HepG2 (cell line): Measurements from ENCODE around the gene RALBP1. TPM values are rescaled to one million over a fixed set of nuclear protein-coding genes. Genes with fewer than 3 reads are reported as not detected.

ENCODE experiments used
- CEBPG ChIP-seq: IDR thresholded peaks from 2 replicates; pipeline ENCODE4 v1.6.1; 2016
- FOXA1 ChIP-seq, 2 experiments: fragments of 450-650 bp in 1 of 2; sonication (generic) in 1 of 2; formaldehyde crosslinking in 1 of 2; IDR thresholded peaks; 2 replicates each; pipeline versions ENCODE4 v1.4.0 to v1.6.1; 2016 to 2020; ENCODE audit warnings: missing genetic modification reagents in 1 of 2
- FOXA3 ChIP-seq: IDR thresholded peaks from 2 replicates; pipeline ENCODE4 v1.6.1; 2016; ENCODE audit warnings: missing genetic modification reagents, missing compliant biosample characterization
- HNF1B ChIP-seq: sonication (generic); formaldehyde crosslinking; IDR thresholded peaks from 2 replicates; pipeline ENCODE4 v1.5.1; 2020; ENCODE audit warnings: mild to moderate bottlenecking, moderate library complexity, missing genetic modification reagents
- KLF11 ChIP-seq: IDR thresholded peaks from 2 replicates; pipeline ENCODE4 v1.6.1; 2016; ENCODE audit warnings: missing compliant biosample characterization
- MAZ ChIP-seq, 2 experiments: sonication (generic) in 1 of 2; formaldehyde crosslinking in 1 of 2; IDR thresholded peaks; 2 replicates each; pipeline versions ENCODE4 v1.5.0 to v1.6.1; 2012 to 2020; ENCODE audit warnings: low read depth in 2 of 2, mild to moderate bottlenecking in 2 of 2, borderline replicate concordance in 1 of 2, improper control_type of control experiment in 1 of 2, low read length in 1 of 2, missing genetic modification reagents in 1 of 2, moderate library complexity in 1 of 2
- MEF2D ChIP-seq: sonication (generic); formaldehyde crosslinking; IDR thresholded peaks from 2 replicates; pipeline ENCODE4 v1.5.1; 2020; ENCODE audit warnings: mild to moderate bottlenecking, missing genetic modification reagents
- SMC3 ChIP-seq: IDR thresholded peaks from 2 replicates; pipeline ENCODE4 v1.6.1; 2011; ENCODE audit warnings: low read length, improper control_type of control experiment
- SOX5 ChIP-seq: IDR thresholded peaks from 2 replicates; pipeline ENCODE4 v1.6.1; 2016; ENCODE audit warnings: borderline replicate concordance
- SP4 ChIP-seq: sonication (generic); formaldehyde crosslinking; IDR thresholded peaks from 2 replicates; pipeline ENCODE4 v1.8.1; 2023; ENCODE audit warnings: mild to moderate bottlenecking, missing genetic modification reagents
- TGIF2 ChIP-seq: IDR thresholded peaks from 2 replicates; pipeline ENCODE4 v1.6.1; 2016; ENCODE audit warnings: control low read depth, missing compliant biosample characterization
- ZNF160 ChIP-seq: sonication (generic); formaldehyde crosslinking; IDR thresholded peaks from 2 replicates; pipeline ENCODE4 v1.8.0; 2022; ENCODE audit warnings: mild to moderate bottlenecking, inconsistent platforms, missing genetic modification reagents
- ZNF282 ChIP-seq: fragments of 450-650 bp; IDR thresholded peaks from 2 replicates; pipeline ENCODE4 v1.6.1; 2018; ENCODE audit not compliant: partially characterized antibody
- ZSCAN9 ChIP-seq: IDR thresholded peaks from 2 replicates; pipeline ENCODE4 v1.6.1; 2016; ENCODE audit warnings: borderline replicate concordance
- polyA plus RNA-seq, 8 experiments: library from polyadenylated mRNA; depleted of rRNA in 3 of 8; stranded (reverse) in 7 of 8; unstranded in 1 of 8; fragments of >200 nt; fragmentation: Illumina TruSeq in 4 of 8; extraction: Trizol in 4 of 8; gene quantifications; 2 replicates each; pipeline versions ENCODE4 v1.2.1 to v1.2.3, GENCODE V29; 2011 to 2016; ENCODE audit warnings: low read depth in 4 of 8, missing spikeins in 1 of 8, mixed read lengths in 1 of 8; ENCODE audit not compliant: insufficient read depth in 1 of 8
- total RNA-seq, 5 experiments: library from RNA; depleted of rRNA; stranded (reverse); fragments of >200 nt; fragmentation: Illumina TruSeq; extraction: Trizol; gene quantifications; 2 replicates each; pipeline ENCODE4 v1.2.3, GENCODE V29; 2016; ENCODE audit warnings: low read depth in 1 of 5
- TF ChIP-seq, protein P1 (sequence below): sonication (generic); formaldehyde crosslinking; IDR thresholded peaks from 2 replicates; pipeline ENCODE4 v1.4.0; 2020; ENCODE audit warnings: missing genetic modification reagents
- TF ChIP-seq, protein P2 (sequence below), 2 experiments: fragments of 450-650 bp in 1 of 2; sonication (generic) in 1 of 2; formaldehyde crosslinking in 1 of 2; IDR thresholded peaks; 2 replicates each; pipeline versions ENCODE4 v1.6.1 to v1.8.0; 2016 to 2022; ENCODE audit warnings: antibody characterized with exemption in 1 of 2, mild to moderate bottlenecking in 1 of 2, missing genetic modification reagents in 1 of 2

The RALBP1 gene
- total and polyA plus RNA-seq, 2 of the 13 experiments (the other 11 are each of a cell fraction or from before 2014, with no cell fraction given), result 24.5 to 33.1 TPM

DNA sequence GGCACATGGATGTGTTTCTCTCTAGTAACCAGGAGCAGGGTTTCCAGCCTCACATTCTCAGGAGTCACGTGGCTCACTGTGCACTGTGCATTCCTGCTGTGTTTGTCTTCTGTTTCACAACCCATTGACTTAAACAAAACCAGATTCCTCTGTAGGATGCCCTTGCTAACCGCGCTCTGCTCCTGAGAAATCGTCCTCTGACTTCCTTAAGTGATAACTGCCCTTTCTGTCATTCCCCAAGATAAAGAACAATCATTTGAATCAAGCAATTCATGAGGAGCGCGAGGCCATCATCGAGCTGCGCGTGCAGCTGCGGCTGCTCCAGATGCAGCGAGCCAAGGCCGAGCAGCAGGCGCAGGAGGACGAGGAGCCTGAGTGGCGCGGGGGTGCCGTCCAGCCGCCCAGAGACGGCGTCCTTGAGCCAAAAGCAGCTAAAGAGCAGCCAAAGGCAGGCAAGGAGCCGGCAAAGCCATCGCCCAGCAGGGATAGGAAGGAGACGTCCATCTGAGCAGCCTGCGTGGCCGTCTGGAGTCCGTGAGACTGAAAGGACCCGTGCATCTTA, 60.2 kb downstream of the RALBP1 start (continued):
- TF ChIP-seq, protein P1, sequence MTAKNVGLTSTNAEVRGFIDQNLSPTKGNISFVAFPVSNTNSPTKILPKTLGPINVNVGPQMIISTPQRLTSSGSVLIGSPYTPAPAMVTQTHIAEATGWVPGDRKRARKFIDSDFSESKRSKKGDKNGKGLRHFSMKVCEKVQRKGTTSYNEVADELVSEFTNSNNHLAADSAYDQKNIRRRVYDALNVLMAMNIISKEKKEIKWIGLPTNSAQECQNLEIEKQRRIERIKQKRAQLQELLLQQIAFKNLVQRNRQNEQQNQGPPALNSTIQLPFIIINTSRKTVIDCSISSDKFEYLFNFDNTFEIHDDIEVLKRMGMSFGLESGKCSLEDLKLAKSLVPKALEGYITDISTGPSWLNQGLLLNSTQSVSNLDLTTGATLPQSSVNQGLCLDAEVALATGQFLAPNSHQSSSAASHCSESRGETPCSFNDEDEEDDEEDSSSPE (CRISPR knock-in tag), result peak; percentile 41; the same call in 1 of the 2 replicates
- TF ChIP-seq KLF11 (CRISPR knock-in tag) (0 out of 2 replicates have a peak, but pooled peaks have one; percentile 49), TGIF2 (CRISPR knock-in tag) (0 out of 2 replicates have a peak, but pooled peaks have one; percentile 47), ZNF160 (no peak), MAZ (IDR thresholded peaks at IDR 0.05; ENCODE audit: borderline replicate concordance, low read depth, low read length) (no peak), MAZ (CRISPR knock-in tag; IDR thresholded peaks at IDR 0.05; ENCODE audit: low read depth) (no peak), SMC3 (0 out of 2 replicates have a peak, but pooled peaks have one; percentile 20), HNF1B (peak; percentile 52; the same call in 1 of the 2 replicates), ZNF282 (no peak), ZSCAN9 (CRISPR knock-in tag) (peak; percentile 54; the same call in 1 of the 2 replicates), MEF2D (CRISPR knock-in tag) (no peak), CEBPG (CRISPR knock-in tag) (peak; percentile 84), FOXA1 (IDR thresholded peaks at IDR 0.05) (no peak; the same call in 1 of the 2 replicates), FOXA1 (CRISPR knock-in tag; IDR thresholded peaks at IDR 0.05) (peak; percentile 89), SP4 (CRISPR knock-in tag) (no peak), FOXA3 (CRISPR knock-in tag) (peak; percentile 77), SOX5 (CRISPR knock-in tag) (peak; percentile 80; the same call in 1 of the 2 replicates)
- TF ChIP-seq, protein P2, sequence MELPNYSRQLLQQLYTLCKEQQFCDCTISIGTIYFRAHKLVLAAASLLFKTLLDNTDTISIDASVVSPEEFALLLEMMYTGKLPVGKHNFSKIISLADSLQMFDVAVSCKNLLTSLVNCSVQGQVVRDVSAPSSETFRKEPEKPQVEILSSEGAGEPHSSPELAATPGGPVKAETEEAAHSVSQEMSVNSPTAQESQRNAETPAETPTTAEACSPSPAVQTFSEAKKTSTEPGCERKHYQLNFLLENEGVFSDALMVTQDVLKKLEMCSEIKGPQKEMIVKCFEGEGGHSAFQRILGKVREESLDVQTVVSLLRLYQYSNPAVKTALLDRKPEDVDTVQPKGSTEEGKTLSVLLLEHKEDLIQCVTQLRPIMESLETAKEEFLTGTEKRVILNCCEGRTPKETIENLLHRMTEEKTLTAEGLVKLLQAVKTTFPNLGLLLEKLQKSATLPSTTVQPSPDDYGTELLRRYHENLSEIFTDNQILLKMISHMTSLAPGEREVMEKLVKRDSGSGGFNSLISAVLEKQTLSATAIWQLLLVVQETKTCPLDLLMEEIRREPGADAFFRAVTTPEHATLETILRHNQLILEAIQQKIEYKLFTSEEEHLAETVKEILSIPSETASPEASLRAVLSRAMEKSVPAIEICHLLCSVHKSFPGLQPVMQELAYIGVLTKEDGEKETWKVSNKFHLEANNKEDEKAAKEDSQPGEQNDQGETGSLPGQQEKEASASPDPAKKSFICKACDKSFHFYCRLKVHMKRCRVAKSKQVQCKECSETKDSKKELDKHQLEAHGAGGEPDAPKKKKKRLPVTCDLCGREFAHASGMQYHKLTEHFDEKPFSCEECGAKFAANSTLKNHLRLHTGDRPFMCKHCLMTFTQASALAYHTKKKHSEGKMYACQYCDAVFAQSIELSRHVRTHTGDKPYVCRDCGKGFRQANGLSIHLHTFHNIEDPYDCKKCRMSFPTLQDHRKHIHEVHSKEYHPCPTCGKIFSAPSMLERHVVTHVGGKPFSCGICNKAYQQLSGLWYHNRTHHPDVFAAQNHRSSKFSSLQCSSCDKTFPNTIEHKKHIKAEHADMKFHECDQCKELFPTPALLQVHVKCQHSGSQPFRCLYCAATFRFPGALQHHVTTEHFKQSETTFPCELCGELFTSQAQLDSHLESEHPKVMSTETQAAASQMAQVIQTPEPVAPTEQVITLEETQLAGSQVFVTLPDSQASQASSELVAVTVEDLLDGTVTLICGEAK (IDR thresholded peaks at IDR 0.05), result no peak
- TF ChIP-seq, protein P2 (CRISPR knock-in tag; IDR thresholded peaks at IDR 0.05), result no peak
